Naive thymus-derived CD4-positive, alpha-beta T cell (primary cell): ENCODE data around the gene GAA. TPM values are rescaled to one million over a fixed set of nuclear protein-coding genes. Genes with fewer than 3 reads are reported as not detected.
A peak's percentile ranks its signal among the peaks of the same experiment; 100 is the strongest.
"Not testable (repeated sequence)": the region's sequence is repeated elsewhere in the genome, so short reads cannot be mapped to it uniquely, and the experiment has no call there.

Experiments
- ATAC-seq: fragments of 150-1000 bp; cut with Tn5 transposase; 2 replicates; pipeline ENCODE4 v1.10.0; 2021; ENCODE audit warnings: mild to moderate bottlenecking, moderate library complexity
- CTCF ChIA-PET: fragments of 350-600 bp; sonication (Branson Sonifier 250); formaldehyde crosslinking; loops from one replicate; lab custom pipeline; 2021; ENCODE audit warnings: antibody characterized with exemption; lab: Charles Lee
- POLR2A ChIA-PET: fragments of 350-600 bp; sonication (Branson Sonifier 250); formaldehyde crosslinking; loops from one replicate; lab custom pipeline; 2021; ENCODE audit warnings: antibody characterized with exemption, inconsistent platforms; lab: Charles Lee
- DNase-seq, 9 donors: peaks; one replicate each; pipeline versions ENCODE4 v3.0.0 to v3.0.0-alpha.2; 2020 to 2022; ENCODE audit warnings: mixed read lengths in 1 of 9
- H3K27ac ChIP-seq: one replicate; pipeline ENCODE4 v1.7.0; 2013; ENCODE audit warnings: mild to moderate bottlenecking, low read depth, low read length, moderate library complexity
- H3K27me3 ChIP-seq, 2 donors: one replicate each; pipeline ENCODE4 v1.7.0; 2013; ENCODE audit warnings: low read length in 2 of 2, mild to moderate bottlenecking in 2 of 2, moderate library complexity in 2 of 2; ENCODE audit not compliant: control insufficient read depth in 2 of 2, insufficient read depth in 2 of 2
- H3K36me3 ChIP-seq, 3 experiments: 1 replicate in 2 of 3; 2 replicates in 1 of 3; pipeline ENCODE4 v1.7.0; 2013; ENCODE audit warnings: low read length in 3 of 3, mild to moderate bottlenecking in 3 of 3, moderate library complexity in 1 of 3; ENCODE audit not compliant: insufficient read depth in 3 of 3, control insufficient read depth in 2 of 3
- H3K4me1 ChIP-seq, 2 donors: one replicate each; pipeline ENCODE4 v1.7.0; 2013; ENCODE audit warnings: low read length in 2 of 2, mild to moderate bottlenecking in 2 of 2, moderate library complexity in 1 of 2; ENCODE audit not compliant: control insufficient read depth in 2 of 2, insufficient read depth in 2 of 2
- H3K4me3 ChIP-seq: 2 replicates; pipeline ENCODE4 v1.7.0; 2013; ENCODE audit warnings: mild to moderate bottlenecking, low read length
- H3K9me3 ChIP-seq, 3 experiments: 1 replicate in 2 of 3; 2 replicates in 1 of 3; pipeline ENCODE4 v1.7.0; 2013; ENCODE audit warnings: low read length in 3 of 3; ENCODE audit not compliant: control insufficient read depth in 2 of 3
- H3K27ac Mint-ChIP-seq, 9 donors: one replicate each; pipeline ENCODE4 v1.8.0; 2020 to 2022; ENCODE audit warnings: mixed read lengths in 9 of 9, mild to moderate bottlenecking in 8 of 9, moderate library complexity in 5 of 9, inconsistent platforms in 2 of 9
- H3K27me3 Mint-ChIP-seq, 5 donors: one replicate each; pipeline ENCODE4 v1.8.0; 2021 to 2022; ENCODE audit warnings: mixed read lengths in 5 of 5, mild to moderate bottlenecking in 1 of 5
- H3K36me3 Mint-ChIP-seq, 5 donors: one replicate each; pipeline ENCODE4 v1.8.0; 2020 to 2022; ENCODE audit warnings: mixed read lengths in 5 of 5, mild to moderate bottlenecking in 3 of 5, inconsistent platforms in 1 of 5
- H3K4me1 Mint-ChIP-seq, 7 donors: one replicate each; pipeline ENCODE4 v1.8.0; 2020 to 2022; ENCODE audit warnings: mixed read lengths in 7 of 7, mild to moderate bottlenecking in 3 of 7, inconsistent platforms in 1 of 7
- H3K4me3 Mint-ChIP-seq, 10 donors: one replicate each; pipeline ENCODE4 v1.8.0; 2020 to 2022; ENCODE audit warnings: mild to moderate bottlenecking in 10 of 10, mixed read lengths in 10 of 10, moderate library complexity in 6 of 10, inconsistent platforms in 2 of 10
- H3K9me3 Mint-ChIP-seq, 11 donors: one replicate each; pipeline ENCODE4 v1.8.0; 2020 to 2022; ENCODE audit warnings: mixed read lengths in 11 of 11, mild to moderate bottlenecking in 4 of 11, inconsistent platforms in 1 of 11, moderate library complexity in 1 of 11
- intact Hi-C, 2 donors: fragments of 100-400 bp; cut with micrococcal nuclease; formaldehyde crosslinking; loops; one replicate each; pipeline ENCODE4 v1.15.1; 2023
- polyA plus RNA-seq, 2 donors: library from polyadenylated mRNA; unstranded; fragments of 300-500 nt; fragmentation: Illumina TruSeq; gene quantifications; one replicate each; pipeline ENCODE4 v1.2.3, GENCODE V29; 2021
- total RNA-seq, 6 experiments: library from RNA in 5 of 6; stranded (reverse) in 5 of 6; gene quantifications; 1 replicate in 5 of 6; 2 replicates in 1 of 6; pipeline ENCODE4 v1.2.3 and lab custom pipeline; 2021 to 2026

GAA gene
- total and polyA plus RNA-seq, 7 experiments from 2014 or later = 12.0 to 67.8 (median 36.4) TPM

GRCh38 chr17:80090164-80090563 lies 11.2 kb upstream of the GAA start:
- H3K36me3 ChIP-seq, H3K27ac ChIP-seq, H3K27me3 ChIP-seq, POLR2A ChIA-PET, H3K4me3 ChIP-seq, DNase-seq, H3K36me3 Mint-ChIP-seq, intact Hi-C loops, H3K27me3 Mint-ChIP-seq, H3K9me3 Mint-ChIP-seq, H3K4me1 ChIP-seq, H3K4me3 Mint-ChIP-seq, H3K9me3 ChIP-seq, H3K27ac Mint-ChIP-seq, ATAC-seq, H3K4me1 Mint-ChIP-seq: not testable (repeated sequence)
- CTCF ChIA-PET = interaction anchor here (0.5 kb wide), 1 partner anchor 32 kb away, joined by 3 read pairs; no protein-coding TSS in a partner anchor

GRCh38 chr17:80091376-80091775 lies 10.0 kb upstream of the GAA start:
- CTCF ChIA-PET = no interaction called here
- Histone ChIP-seq H3K9me3 (no peaks in the 10 kb centered on the region), H3K36me3 (no peaks in the 10 kb centered on the region), H3K27ac (no peak overlapping the region), H3K4me1 (no peaks in the 10 kb centered on the region), H3K27me3 (no peaks in the 10 kb centered on the region), H3K4me3 (no peak overlapping the region)
- no peaks in the 10 kb centered on the region for H3K4me1 Mint-ChIP-seq
- H3K27me3 Mint-ChIP-seq = peaks cover 0 to 7% (median 0%) of the 10 kb centered on the region in 5 donors
- H3K36me3 Mint-ChIP-seq = no peaks in the 10 kb centered on the region
- ATAC-seq = no peak
- no peak overlapping the region for H3K4me3 Mint-ChIP-seq
- no peak for DNase-seq
- no peaks in the 10 kb centered on the region for H3K9me3 Mint-ChIP-seq
- no peak overlapping the region for H3K27ac Mint-ChIP-seq
- intact Hi-C loops = no loop called here
- POLR2A ChIA-PET = no interaction called here

- no peak overlapping the region for H3K4me3 Mint-ChIP-seq
- H3K4me1 ChIP-seq = no peaks in the 10 kb centered on the region
- intact Hi-C loops = no loop called here
- H3K9me3 Mint-ChIP-seq = no peaks in the 10 kb centered on the region
- no peak overlapping the region for H3K27ac ChIP-seq
- POLR2A ChIA-PET = no interaction called here
- no peak overlapping the region for H3K27ac Mint-ChIP-seq
- H3K4me1 Mint-ChIP-seq = no peaks in the 10 kb centered on the region
- H3K4me3 ChIP-seq = no peak overlapping the region
- CTCF ChIA-PET = interaction anchor here (0.7 to 1.4 kb wide), 3 partner anchors 8 to 1226 kb away, joined by 3 to 4 read pairs (median 3); partner anchors contain the start of gene GAA
- no peaks in the 10 kb centered on the region for H3K36me3 Mint-ChIP-seq
- peaks cover 0 to 7% (median 0%) of the 10 kb centered on the region in 5 donors for H3K27me3 Mint-ChIP-seq
- DNase-seq (no peak), ATAC-seq (peak; percentile 77)
- no peaks in the 10 kb centered on the region for H3K27me3 ChIP-seq
- no peaks in the 10 kb centered on the region for H3K36me3 ChIP-seq
- H3K9me3 ChIP-seq = no peaks in the 10 kb centered on the region
These were observed 8.4 kb upstream of the GAA start for GRCh38 chr17:80092959-80093358.

- no peak overlapping the region for H3K4me3 ChIP-seq
- Mint-ChIP-seq H3K4me3 (no peak overlapping the region), H3K36me3 (no peaks in the 10 kb centered on the region), H3K27ac (no peak overlapping the region), H3K4me1 (peaks cover 2 to 5% (median 4%) of the 10 kb centered on the region in 7 donors), H3K9me3 (peaks cover 0 to 1% (median 0%) of the 10 kb centered on the region in 11 donors), H3K27me3 (peaks cover 0 to 12% (median 0%) of the 10 kb centered on the region in 5 donors)
- DNase-seq (no peak), ATAC-seq (no peak)
- H3K27me3 ChIP-seq = no peaks in the 10 kb centered on the region
- peaks cover 2 to 3% of the 10 kb centered on the region in 2 donors for H3K4me1 ChIP-seq
- no peaks in the 10 kb centered on the region for H3K9me3 ChIP-seq
- CTCF ChIA-PET = no interaction called here
- no peak overlapping the region for H3K27ac ChIP-seq
- H3K36me3 ChIP-seq = no peaks in the 10 kb centered on the region
- POLR2A ChIA-PET = no interaction called here
- intact Hi-C loops = no loop called here
These were observed 6.1 kb upstream of the GAA start for GRCh38 chr17:80095038-80095843.

- no peaks in the 10 kb centered on the region for H3K27me3 ChIP-seq
- no peak overlapping the region for H3K27ac Mint-ChIP-seq
- peaks cover 0 to 18% (median 0%) of the 10 kb centered on the region in 5 donors for H3K27me3 Mint-ChIP-seq
- no peak overlapping the region for H3K4me3 ChIP-seq
- no peaks in the 10 kb centered on the region for H3K36me3 ChIP-seq
- H3K4me3 Mint-ChIP-seq = no peak overlapping the region
- CTCF ChIA-PET = no interaction called here
- POLR2A ChIA-PET = no interaction called here
- no peaks in the 10 kb centered on the region for H3K36me3 Mint-ChIP-seq
- intact Hi-C loops = no loop called here
- H3K27ac ChIP-seq = no peak overlapping the region
- peaks cover 0 to 5% (median 0%) of the 10 kb centered on the region in 11 donors for H3K9me3 Mint-ChIP-seq
- ATAC-seq (no peak), DNase-seq (no peak)
- H3K4me1 ChIP-seq = peaks cover 8 to 9% of the 10 kb centered on the region in 2 donors
- H3K4me1 Mint-ChIP-seq = peaks cover 9 to 12% (median 11%) of the 10 kb centered on the region in 7 donors
- no peaks in the 10 kb centered on the region for H3K9me3 ChIP-seq
These were observed 5.4 kb upstream of the GAA start for GRCh38 chr17:80095844-80096475.

- Histone ChIP-seq H3K27me3 (no peaks in the 10 kb centered on the region), H3K4me3 (no peak overlapping the region), H3K9me3 (no peaks in the 10 kb centered on the region), H3K4me1 (peaks cover 8 to 10% of the 10 kb centered on the region in 2 donors), H3K27ac (no peak overlapping the region), H3K36me3 (no peaks in the 10 kb centered on the region)
- CTCF ChIA-PET = no interaction called here
- no peak overlapping the region for H3K27ac Mint-ChIP-seq
- peaks cover 9 to 13% (median 12%) of the 10 kb centered on the region in 7 donors for H3K4me1 Mint-ChIP-seq
- H3K27me3 Mint-ChIP-seq = peaks cover 0 to 12% (median 0%) of the 10 kb centered on the region in 5 donors
- intact Hi-C loops = no loop called here
- H3K4me3 Mint-ChIP-seq = no peak overlapping the region
- ATAC-seq (no peak), DNase-seq (no peak)
- H3K36me3 Mint-ChIP-seq = no peaks in the 10 kb centered on the region
- POLR2A ChIA-PET = no interaction called here
- peaks cover 0 to 5% (median 0%) of the 10 kb centered on the region in 11 donors for H3K9me3 Mint-ChIP-seq
These were observed 4.8 kb upstream of the GAA start for GRCh38 chr17:80096561-80097021.
